NT2/D1 (cell line): ENCODE measurements around the gene ZNF286A.
"Not testable (repeated sequence)": the region's sequence is repeated elsewhere in the genome, so short reads cannot be mapped to it uniquely, and the experiment has no call there.

Experiments
- DNase-seq: peaks from one replicate; pipeline ENCODE4 v3.0.0-alpha.2; 2011; ENCODE audit warnings: low read depth, low spot score
- H3K27me3 ChIP-seq: 2 replicates; pipeline ENCODE4 v1.6.0; 2011; ENCODE audit warnings: mild to moderate bottlenecking; ENCODE audit not compliant: insufficient read length, insufficient read depth
- H3K36me3 ChIP-seq: 2 replicates; pipeline ENCODE4 v1.6.1; 2011; ENCODE audit warnings: mild to moderate bottlenecking, low read length, mixed read lengths; ENCODE audit not compliant: insufficient read depth, insufficient read length
- H3K4me1 ChIP-seq: 2 replicates; pipeline ENCODE4 v1.5.1; 2011; ENCODE audit not compliant: insufficient read depth, insufficient read length
- H3K4me3 ChIP-seq: 2 replicates; pipeline ENCODE4 v1.5.1; 2011; ENCODE audit warnings: low read depth; ENCODE audit not compliant: insufficient read length
- H3K9ac ChIP-seq: 2 replicates; pipeline ENCODE4 v1.6.0; 2011; ENCODE audit warnings: low read depth; ENCODE audit not compliant: insufficient read length
- H3K9me3 ChIP-seq: 2 replicates; pipeline ENCODE4 v1.5.1; 2011; ENCODE audit warnings: mild to moderate bottlenecking, low read length; ENCODE audit not compliant: insufficient read depth

Gene ZNF286A

DNA sequence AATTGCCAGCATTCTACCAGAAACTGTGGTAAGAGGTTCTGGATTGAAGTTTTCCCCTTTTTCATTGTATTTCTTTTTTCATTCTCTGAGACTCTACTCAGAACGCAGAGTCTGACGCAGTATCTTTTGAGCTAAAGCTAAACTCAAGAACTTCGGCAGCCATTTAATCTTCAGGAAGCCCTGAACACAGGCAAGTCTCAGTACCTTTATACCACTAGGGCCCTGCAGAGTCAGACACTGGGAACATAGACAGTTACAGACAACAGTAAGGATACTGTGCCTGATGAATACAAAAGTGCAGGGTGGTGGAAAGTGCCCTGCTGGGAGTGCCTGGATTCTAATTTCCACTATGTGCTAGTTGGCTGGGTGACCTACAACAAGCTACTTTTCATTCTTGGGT is 16.4 kb upstream of the ZNF286A start:
- not testable (repeated sequence) for H3K4me3 ChIP-seq, DNase-seq, H3K9ac ChIP-seq

GRCh38 chr17:15683824-15684478 is 15.6 kb upstream of the ZNF286A start, which contains the start of gene TRIM16:
TRIM16 (minus strand) TSS chr17:15684311; CDS start chr17:15651609, 32,702 bp downstream.
- not testable (repeated sequence) for H3K4me1 ChIP-seq, H3K9me3 ChIP-seq, H3K27me3 ChIP-seq, DNase-seq, H3K36me3 ChIP-seq
- Histone ChIP-seq H3K9ac (peak within 1 kb of the TSS; percentile 43), H3K4me3 (peak within 1 kb of the TSS; percentile 53)

More for the DNA sequence above, 16.4 kb upstream of the ZNF286A start:
- H3K4me1 ChIP-seq, H3K27me3 ChIP-seq, H3K36me3 ChIP-seq, H3K9me3 ChIP-seq: not testable (repeated sequence)

DNA sequence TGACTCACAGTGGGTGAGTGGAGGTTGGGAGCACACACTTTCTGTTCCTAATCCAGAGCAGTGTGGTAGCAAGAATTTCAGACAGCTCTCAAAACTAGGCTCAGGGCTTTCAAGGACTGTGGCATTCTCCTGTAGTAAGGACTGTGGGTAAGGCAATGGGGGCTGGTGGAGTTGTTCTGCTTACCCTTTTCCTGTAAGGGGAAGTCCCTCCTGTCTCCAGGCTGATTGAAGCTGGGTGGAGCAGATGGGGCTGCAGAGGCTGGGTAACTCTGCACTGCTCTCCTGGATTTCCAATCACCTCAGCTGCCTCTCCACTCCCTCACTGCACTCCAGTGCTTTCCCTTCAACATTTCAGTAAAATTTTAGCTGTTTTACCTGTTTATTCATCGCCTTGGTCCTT is 12.1 kb upstream of the ZNF286A start:
- not testable (repeated sequence) for DNase-seq, H3K36me3 ChIP-seq, H3K4me1 ChIP-seq, H3K9ac ChIP-seq, H3K4me3 ChIP-seq, H3K9me3 ChIP-seq, H3K27me3 ChIP-seq

DNA sequence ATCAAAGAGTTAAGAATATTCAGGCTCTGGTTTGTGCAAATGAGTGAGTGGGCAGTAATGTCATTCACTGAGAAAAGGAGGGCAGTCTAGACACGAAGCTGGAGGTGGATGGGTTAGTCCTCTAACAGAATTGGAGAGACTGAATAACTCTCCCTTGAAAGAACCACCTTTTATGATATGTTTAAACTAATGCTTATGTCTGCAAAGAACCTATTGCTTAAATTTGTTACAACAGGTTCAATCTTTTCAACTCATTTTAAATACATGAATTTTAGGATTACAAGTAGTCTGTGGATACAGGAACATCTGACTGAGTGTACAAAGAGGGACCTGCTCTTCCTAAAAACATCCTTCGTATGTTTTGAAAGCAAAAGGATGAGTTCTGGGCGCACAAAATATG is 585 bp upstream of the ZNF286A start:
- not testable (repeated sequence) for H3K36me3 ChIP-seq, H3K27me3 ChIP-seq, H3K9me3 ChIP-seq, H3K4me1 ChIP-seq, H3K9ac ChIP-seq, DNase-seq
- peak overlapping the region; percentile 54 for H3K4me3 ChIP-seq

DNA sequence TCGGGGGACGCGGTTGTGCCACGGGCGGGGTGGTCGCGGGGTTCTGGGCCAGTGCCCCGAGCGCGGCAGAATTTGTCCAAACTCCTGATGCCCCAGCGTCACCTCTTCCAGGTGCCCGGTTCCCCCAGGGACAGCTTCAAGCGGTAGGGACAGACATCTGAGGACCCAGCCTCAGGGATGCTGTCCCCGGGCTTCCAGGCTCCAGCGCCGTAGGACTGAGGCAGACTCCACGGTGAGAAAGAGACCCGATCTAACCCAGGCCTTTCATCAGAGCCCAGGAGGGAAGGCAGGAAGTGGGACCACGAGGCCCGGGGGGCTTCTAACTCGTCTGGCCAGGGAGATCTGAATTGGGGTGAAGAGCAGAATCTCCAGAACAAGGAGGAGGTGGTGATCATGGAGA is 385 bp downstream of the ZNF286A start:
- not testable (repeated sequence) for DNase-seq, H3K27me3 ChIP-seq, H3K4me1 ChIP-seq, H3K9me3 ChIP-seq, H3K36me3 ChIP-seq
- peak overlapping the region; percentile 72 for H3K9ac ChIP-seq
- H3K4me3 ChIP-seq: peak overlapping the region; percentile 54

DNA sequence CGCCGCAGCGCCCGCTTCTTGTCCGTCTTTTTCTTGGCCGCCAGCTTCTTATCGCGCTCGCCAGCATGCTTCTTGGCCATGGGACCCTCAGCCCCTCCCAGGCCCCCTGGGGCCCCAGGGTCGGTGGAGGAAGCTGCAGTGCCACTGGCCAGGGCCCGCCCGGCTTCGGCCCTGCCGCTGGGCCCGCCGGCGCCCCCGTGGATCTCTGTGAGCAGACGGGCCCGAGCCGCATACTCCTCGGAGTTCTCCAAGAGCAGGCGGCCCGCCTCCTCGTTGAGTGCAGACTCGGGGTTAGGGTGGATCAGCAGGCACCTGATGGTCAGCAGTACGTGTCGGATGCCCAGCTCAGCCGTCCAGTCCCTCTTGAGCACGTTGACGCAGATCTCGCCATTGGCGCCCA is 4.7 kb downstream of the ZNF286A start:
- not testable (repeated sequence) for H3K4me3 ChIP-seq, DNase-seq, H3K4me1 ChIP-seq, H3K27me3 ChIP-seq, H3K9ac ChIP-seq
- Histone ChIP-seq H3K9me3 (peaks cover 39% of the 10 kb centered on the region), H3K36me3 (peaks cover 46% of the 10 kb centered on the region)

GRCh38 chr17:15704813-15705212 is 5.3 kb downstream of the ZNF286A start:
- not testable (repeated sequence) for H3K4me3 ChIP-seq, DNase-seq, H3K9ac ChIP-seq, H3K27me3 ChIP-seq, H3K4me1 ChIP-seq
- H3K9me3 ChIP-seq: peaks cover 39% of the 10 kb centered on the region
- H3K36me3 ChIP-seq: peaks cover 46% of the 10 kb centered on the region

- not testable (repeated sequence) for H3K9ac ChIP-seq, H3K4me3 ChIP-seq, DNase-seq, H3K4me1 ChIP-seq, H3K27me3 ChIP-seq
- Histone ChIP-seq H3K36me3 (peaks cover 52% of the 10 kb centered on the region), H3K9me3 (peaks cover 50% of the 10 kb centered on the region)
These were observed 9.3 kb downstream of the ZNF286A start for GRCh38 chr17:15708879-15709278.
